LNCAP (cell line): Measurements from ENCODE around the gene ATF7.

ENCODE experiments used
- TF ChIP-seq, protein P1 (sequence below): fragments of 450-650 bp; IDR thresholded peaks from 2 replicates; pipeline ENCODE4 v1.5.1; 2017; ENCODE audit warnings: mild to moderate bottlenecking

The ATF7 gene

DNA sequence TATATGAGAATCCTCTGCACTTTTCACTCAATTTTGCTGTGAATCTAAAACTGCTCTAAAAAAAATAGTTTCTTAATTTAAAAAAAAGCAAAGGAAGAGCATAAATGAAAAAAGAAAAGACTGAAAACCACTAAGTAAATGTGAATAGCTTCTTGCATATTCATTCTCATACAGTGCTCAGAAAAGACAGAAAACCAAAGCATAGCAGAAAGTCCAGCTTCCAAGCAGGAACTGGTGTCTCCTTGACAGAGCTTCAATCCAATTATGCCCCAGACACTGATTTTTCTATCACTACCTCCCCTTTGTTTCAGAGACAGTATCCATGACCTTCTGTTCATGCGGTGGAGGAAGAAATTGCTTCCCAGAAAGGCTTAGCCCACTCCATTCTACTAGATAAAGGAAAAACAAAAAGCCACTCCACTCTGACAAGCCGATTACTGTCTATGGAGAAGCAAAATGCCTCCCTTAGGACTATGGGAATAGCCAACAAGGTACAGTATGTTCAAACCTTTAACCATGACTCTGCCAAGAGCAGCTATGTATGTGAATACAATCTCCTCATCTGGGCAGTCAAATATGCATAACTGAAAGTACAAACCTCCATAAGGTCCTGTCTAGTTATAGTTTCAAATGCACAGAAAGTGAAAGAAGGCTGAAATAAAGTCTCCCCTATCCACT lies 40.6 kb downstream of the ATF7 start:
- TF ChIP-seq, protein P1, sequence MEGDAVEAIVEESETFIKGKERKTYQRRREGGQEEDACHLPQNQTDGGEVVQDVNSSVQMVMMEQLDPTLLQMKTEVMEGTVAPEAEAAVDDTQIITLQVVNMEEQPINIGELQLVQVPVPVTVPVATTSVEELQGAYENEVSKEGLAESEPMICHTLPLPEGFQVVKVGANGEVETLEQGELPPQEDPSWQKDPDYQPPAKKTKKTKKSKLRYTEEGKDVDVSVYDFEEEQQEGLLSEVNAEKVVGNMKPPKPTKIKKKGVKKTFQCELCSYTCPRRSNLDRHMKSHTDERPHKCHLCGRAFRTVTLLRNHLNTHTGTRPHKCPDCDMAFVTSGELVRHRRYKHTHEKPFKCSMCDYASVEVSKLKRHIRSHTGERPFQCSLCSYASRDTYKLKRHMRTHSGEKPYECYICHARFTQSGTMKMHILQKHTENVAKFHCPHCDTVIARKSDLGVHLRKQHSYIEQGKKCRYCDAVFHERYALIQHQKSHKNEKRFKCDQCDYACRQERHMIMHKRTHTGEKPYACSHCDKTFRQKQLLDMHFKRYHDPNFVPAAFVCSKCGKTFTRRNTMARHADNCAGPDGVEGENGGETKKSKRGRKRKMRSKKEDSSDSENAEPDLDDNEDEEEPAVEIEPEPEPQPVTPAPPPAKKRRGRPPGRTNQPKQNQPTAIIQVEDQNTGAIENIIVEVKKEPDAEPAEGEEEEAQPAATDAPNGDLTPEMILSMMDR = no peak

DNA sequence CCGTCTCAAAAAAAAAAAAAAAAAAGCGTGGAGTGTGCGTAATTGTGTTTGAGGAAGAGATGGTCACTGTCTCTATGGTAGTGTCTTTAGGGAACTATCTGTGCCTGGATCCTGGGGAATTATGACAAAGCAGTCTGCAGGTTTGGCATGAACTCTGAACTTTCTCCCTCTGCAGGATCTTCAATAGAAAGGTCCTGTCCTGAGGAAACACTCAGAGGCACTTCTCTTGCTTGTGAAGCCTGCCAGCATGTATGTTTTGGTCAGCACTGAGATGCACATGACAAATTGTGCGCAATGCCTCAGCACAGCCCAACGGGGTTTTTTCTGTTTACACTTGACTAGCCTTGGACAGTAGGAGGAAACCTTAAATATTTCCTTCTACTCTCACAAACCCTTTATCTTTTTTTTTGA lies 46.6 kb downstream of the ATF7 start:
- TF ChIP-seq, protein P1 = no peak

DNA sequence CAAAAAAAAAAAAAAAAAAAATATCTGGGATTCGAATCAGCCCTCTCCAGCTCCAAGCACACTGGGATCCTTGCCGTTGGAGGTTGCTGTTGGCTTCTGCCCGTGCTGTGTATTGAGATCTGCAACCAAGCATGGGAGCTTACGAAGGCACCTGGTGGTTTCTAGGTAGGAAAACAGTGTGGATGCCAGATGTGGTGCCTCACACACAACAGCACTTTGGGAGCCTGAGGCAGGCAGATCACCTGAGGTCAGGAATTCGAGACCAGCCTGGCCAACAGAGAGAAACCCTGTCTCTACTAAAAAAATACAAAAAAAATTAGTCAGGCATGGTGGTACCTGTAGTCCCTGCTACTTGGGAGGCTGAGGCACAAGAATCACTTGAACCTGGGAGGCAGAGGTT lies 47.4 kb downstream of the ATF7 start:
- TF ChIP-seq, protein P1 = no peak

DNA sequence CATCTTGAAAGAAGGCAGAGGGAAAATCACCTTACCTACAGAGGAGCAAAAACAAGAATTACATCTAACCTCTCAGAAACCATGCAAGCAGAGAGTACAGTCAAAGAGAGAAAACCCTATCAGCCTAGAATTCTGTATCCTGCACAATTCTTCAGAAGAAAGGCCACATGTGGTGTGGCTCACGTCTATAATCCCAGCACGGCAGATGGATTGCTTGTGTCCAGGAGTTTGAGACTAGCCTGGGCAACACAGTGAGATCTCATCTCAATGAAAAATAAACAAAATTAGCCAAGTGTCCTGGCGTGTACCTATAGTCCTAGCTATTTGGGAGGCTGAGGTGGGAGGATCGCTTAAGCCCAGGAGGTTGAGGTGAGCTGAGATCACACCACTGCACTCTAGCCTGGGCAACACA lies 48.2 kb downstream of the ATF7 start:
- TF ChIP-seq, protein P1 = no peak

DNA sequence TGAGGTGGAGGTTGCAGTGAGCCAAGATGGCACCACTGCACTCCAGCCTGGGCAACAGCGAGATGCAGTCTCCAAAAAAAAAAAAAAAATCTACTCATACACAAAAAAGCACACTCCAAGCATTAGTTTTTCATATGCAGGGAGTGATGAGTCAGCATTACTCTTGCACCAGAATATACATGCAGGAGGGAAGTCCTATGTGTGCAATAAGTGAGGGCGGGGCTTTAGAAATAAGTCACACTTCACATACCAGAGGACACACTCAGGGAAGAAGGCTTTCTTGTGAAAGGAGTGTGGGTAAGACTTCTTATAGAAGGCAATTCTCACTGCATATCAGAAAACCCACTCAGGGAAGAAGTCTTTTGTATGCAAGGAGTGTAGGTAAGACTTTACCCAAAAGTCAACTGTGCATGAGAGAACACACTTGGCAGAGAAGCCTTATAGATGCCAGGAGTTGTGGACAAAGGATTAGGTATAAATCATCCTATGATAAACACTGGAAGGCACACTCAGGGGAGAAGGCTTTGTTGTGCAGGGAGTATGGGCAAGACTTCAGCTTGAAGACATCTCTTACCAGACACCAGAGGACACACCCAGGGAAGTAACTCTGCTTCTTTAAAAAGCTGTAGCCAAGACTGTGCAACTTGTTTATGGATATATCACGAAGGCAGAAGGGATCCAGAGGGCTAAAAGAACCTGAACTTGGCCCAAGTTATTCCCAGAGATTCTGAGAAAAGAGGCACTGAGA lies 50.5 kb downstream of the ATF7 start:
- TF ChIP-seq, protein P1 = no peak

DNA sequence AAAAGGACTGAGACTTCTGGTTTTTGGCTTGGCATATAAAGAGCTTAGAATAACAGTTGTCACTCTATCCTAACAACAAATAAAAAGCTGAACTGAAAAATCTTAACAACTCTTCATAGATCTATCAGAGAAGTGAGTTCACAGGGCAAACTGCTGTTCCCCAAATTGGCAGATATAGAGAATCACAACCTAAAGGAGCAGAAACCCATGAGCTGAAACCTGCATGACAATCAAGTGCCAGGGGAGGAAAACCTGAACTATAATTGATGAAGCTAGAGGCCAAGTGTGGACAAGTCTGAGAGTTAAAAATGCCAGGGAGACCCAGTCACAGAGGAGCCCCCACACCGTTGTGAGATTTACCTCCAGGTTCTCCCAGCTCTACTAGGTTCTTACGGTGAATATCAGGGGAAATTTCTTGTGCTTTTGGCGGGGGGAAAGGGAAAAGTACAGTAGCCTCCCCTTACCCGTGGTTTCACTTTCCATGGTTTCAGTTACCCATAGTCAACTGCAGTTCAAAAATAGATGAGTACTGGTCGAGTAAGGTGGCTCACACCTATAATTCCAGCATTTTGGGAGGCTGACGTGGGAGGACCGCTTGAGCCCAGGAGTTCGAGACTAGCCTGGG lies 53.9 kb downstream of the ATF7 start:
- TF ChIP-seq, protein P1 = no peak

DNA sequence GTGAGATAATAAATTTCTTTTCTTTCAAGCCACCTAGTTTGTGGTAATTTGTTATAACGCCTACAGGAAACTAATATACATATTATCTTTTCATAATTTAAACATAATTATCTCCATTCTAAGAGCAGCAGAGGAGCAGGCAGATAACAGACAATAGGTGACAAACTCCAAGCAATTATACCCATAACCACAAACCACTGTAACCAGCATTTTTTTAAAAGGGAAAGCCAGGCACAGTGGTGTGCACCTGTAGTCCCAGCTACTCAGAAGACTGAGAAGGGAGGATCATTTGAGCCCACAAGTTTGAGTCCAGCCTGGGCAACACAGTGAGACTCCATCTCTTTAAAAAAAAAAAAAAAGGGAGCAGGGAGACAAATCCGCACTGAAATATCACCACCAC lies 54.9 kb downstream of the ATF7 start:
- TF ChIP-seq, protein P1 = no peak
